ENCODE data around the gene STARD9.

DNA sequence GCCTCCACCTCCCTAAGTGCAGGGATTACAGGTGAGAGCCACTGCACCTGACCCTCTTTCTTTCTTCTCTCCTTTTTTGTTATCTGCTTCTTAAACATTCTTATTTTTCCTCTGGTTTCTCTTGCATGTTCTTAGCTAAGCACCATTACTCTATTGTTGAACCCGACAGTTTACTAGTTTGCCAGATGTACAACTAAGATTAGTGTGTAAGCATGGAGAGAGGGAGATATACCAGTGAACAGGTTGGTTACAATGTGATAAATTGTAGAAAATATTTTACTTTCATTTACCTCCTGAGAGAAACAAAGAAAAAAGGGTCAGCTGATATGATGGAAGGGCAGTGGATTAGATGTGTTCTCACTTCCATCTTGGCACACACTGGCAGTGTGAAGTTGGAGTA lies 21.9 kb upstream of the STARD9 start:
- TF ChIP-seq, protein P1, sequence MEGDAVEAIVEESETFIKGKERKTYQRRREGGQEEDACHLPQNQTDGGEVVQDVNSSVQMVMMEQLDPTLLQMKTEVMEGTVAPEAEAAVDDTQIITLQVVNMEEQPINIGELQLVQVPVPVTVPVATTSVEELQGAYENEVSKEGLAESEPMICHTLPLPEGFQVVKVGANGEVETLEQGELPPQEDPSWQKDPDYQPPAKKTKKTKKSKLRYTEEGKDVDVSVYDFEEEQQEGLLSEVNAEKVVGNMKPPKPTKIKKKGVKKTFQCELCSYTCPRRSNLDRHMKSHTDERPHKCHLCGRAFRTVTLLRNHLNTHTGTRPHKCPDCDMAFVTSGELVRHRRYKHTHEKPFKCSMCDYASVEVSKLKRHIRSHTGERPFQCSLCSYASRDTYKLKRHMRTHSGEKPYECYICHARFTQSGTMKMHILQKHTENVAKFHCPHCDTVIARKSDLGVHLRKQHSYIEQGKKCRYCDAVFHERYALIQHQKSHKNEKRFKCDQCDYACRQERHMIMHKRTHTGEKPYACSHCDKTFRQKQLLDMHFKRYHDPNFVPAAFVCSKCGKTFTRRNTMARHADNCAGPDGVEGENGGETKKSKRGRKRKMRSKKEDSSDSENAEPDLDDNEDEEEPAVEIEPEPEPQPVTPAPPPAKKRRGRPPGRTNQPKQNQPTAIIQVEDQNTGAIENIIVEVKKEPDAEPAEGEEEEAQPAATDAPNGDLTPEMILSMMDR (conservative IDR thresholded peaks at IDR 0.05; ENCODE audit: low read length), result no peak
- TF ChIP-seq EZH2phosphoT487 (IDR thresholded peaks at IDR 0.05; ENCODE audit: borderline replicate concordance), result no peak
